Ovary (tissue), 3 donors: ENCODE measurements around the gene MICAL2.

ENCODE experiments used
- CTCF ChIP-seq, 3 donors: fragments of 450-650 bp in 2 of 3; fragments of 200-600 bp in 1 of 3; IDR thresholded peaks; one replicate each; pipeline versions ENCODE4 v1.5.1 to v1.8.0; 2016 to 2022; ENCODE audit warnings: antibody characterized with exemption in 3 of 3, mild to moderate bottlenecking in 1 of 3
- EP300 ChIP-seq: sonication (generic); formaldehyde crosslinking; IDR thresholded peaks from one replicate; pipeline ENCODE4 v1.6.1; 2017; ENCODE audit warnings: antibody characterized with exemption
- POLR2A ChIP-seq: fragments of 450-650 bp; IDR thresholded peaks from one replicate; pipeline ENCODE4 v1.6.1; 2017; ENCODE audit warnings: antibody characterized with exemption, mild to moderate bottlenecking, moderate library complexity
- donor health status: DM: no; HTN: no; CAD: no.

- TF ChIP-seq POLR2A (no peak), CTCF (IDR thresholded peaks at IDR 0.05) (no peak), EP300 (no peak)
Measured at GRCh38 chr11:12075291-12075690, 35.1 kb upstream of the MICAL2 start.
